Prostate gland (tissue), 2 donors: ENCODE measurements around the gene AGTRAP.

Experiments used
- CTCF ChIP-seq, 4 experiments: fragments of 200-600 bp in 2 of 4; fragments of 450-650 bp in 2 of 4; sonication (generic) in 2 of 4; IDR thresholded peaks; 1 replicate in 3 of 4; 2 replicates in 1 of 4; pipeline ENCODE4 v1.5.1; 2016 to 2019; ENCODE audit warnings: antibody characterized with exemption in 4 of 4, mild to moderate bottlenecking in 2 of 4, moderate library complexity in 2 of 4
- POLR2A ChIP-seq: fragments of 450-650 bp; IDR thresholded peaks from one replicate; pipeline ENCODE4 v1.6.1; 2016; ENCODE audit warnings: antibody characterized with exemption, mild to moderate bottlenecking

GRCh38 chr1:11751087-11751486 is 15.2 kb downstream of the AGTRAP start:
- TF ChIP-seq CTCF (IDR thresholded peaks at IDR 0.05) (no peak), POLR2A (no peak)
